Parathyroid adenoma (tissue), 2 donors: ENCODE data around the gene ZNF691.
"Not testable (repeated sequence)": the region's sequence is repeated elsewhere in the genome, so short reads cannot be mapped to it uniquely, and the experiment has no call there.

Experiments
- H2AFZ ChIP-seq: fragments of 300-600 bp; sonication (generic); one replicate; pipeline ENCODE4 v1.7.0; 2017; ENCODE audit warnings: antibody characterized with exemption, mild to moderate bottlenecking
- H3K27ac ChIP-seq: fragments of 300-600 bp; sonication (generic); one replicate; pipeline ENCODE4 v1.7.0; 2017
- H3K27me3 ChIP-seq: fragments of 300-600 bp; sonication (generic); one replicate; pipeline ENCODE4 v1.7.0; 2017; ENCODE audit warnings: low read length; ENCODE audit not compliant: control insufficient read depth, insufficient read depth
- H3K36me3 ChIP-seq: fragments of 300-600 bp; sonication (generic); one replicate; pipeline ENCODE4 v1.7.0; 2017; ENCODE audit warnings: low read length; ENCODE audit not compliant: control insufficient read depth, insufficient read depth
- H3K4me1 ChIP-seq: fragments of 300-600 bp; sonication (generic); one replicate; pipeline ENCODE4 v1.7.0; 2017; ENCODE audit warnings: control low read depth
- H3K4me2 ChIP-seq: fragments of 300-600 bp; sonication (generic); one replicate; pipeline ENCODE4 v1.7.0; 2017; ENCODE audit warnings: low read length
- H3K4me3 ChIP-seq: fragments of 300-600 bp; sonication (generic); one replicate; pipeline ENCODE4 v1.7.0; 2017; ENCODE audit warnings: low read depth, low read length
- H3K79me2 ChIP-seq: fragments of 300-600 bp; sonication (generic); one replicate; pipeline ENCODE4 v1.7.0; 2017; ENCODE audit warnings: control low read depth
- H3K9ac ChIP-seq: fragments of 300-600 bp; sonication (generic); one replicate; pipeline ENCODE4 v1.7.0; 2017; ENCODE audit warnings: mild to moderate bottlenecking
- H3K9me3 ChIP-seq: fragments of 300-600 bp; sonication (generic); one replicate; pipeline ENCODE4 v1.7.0; 2017; ENCODE audit warnings: low read length; ENCODE audit not compliant: control insufficient read depth
- CTCF ChIP-seq: fragments of 300-600 bp; sonication (generic); IDR thresholded peaks from one replicate; pipeline ENCODE4 v1.7.0; 2017; ENCODE audit warnings: antibody characterized with exemption, mild to moderate bottlenecking
- donor health status: primary hyperparathyroidism.

The ZNF691 gene

GRCh38 chr1:42851420-42851819, 5.0 kb downstream of the ZNF691 start:
- Histone ChIP-seq H2AFZ (no peak overlapping the region), H3K4me3 (no peak overlapping the region), H3K4me1 (no peaks in the 10 kb centered on the region), H3K4me2 (no peak overlapping the region), H3K79me2 (peaks cover 3% of the 10 kb centered on the region), H3K36me3 (no peaks in the 10 kb centered on the region), H3K9me3 (no peaks in the 10 kb centered on the region), H3K27ac (no peak overlapping the region), H3K9ac (no peak overlapping the region), H3K27me3 (no peaks in the 10 kb centered on the region)
- no peak for TF ChIP-seq CTCF

- H3K4me2 ChIP-seq = no peak overlapping the region
- no peaks in the 10 kb centered on the region for H3K36me3 ChIP-seq
- H3K9me3 ChIP-seq = no peaks in the 10 kb centered on the region
- TF ChIP-seq CTCF = no peak
- no peak overlapping the region for H2AFZ ChIP-seq
- no peak overlapping the region for H3K9ac ChIP-seq
- H3K4me1 ChIP-seq = no peaks in the 10 kb centered on the region
- H3K27me3 ChIP-seq = no peaks in the 10 kb centered on the region
- H3K27ac ChIP-seq = no peak overlapping the region
- H3K4me3 ChIP-seq = no peak overlapping the region
- peaks cover 2% of the 10 kb centered on the region for H3K79me2 ChIP-seq
Measured at GRCh38 chr1:42851960-42852607, 5.7 kb downstream of the ZNF691 start.

- Histone ChIP-seq H2AFZ (no peak overlapping the region), H3K27ac (no peak overlapping the region), H3K27me3 (no peaks in the 10 kb centered on the region), H3K9ac (no peak overlapping the region), H3K4me3 (no peak overlapping the region), H3K79me2 (no peaks in the 10 kb centered on the region), H3K36me3 (no peaks in the 10 kb centered on the region), H3K9me3 (no peaks in the 10 kb centered on the region), H3K4me1 (no peaks in the 10 kb centered on the region), H3K4me2 (no peak overlapping the region)
- no peak for TF ChIP-seq CTCF
Measured at GRCh38 chr1:42852608-42852980, 6.2 kb downstream of the ZNF691 start.

- Histone ChIP-seq H3K36me3 (no peaks in the 10 kb centered on the region), H2AFZ (no peak overlapping the region), H3K4me2 (no peak overlapping the region), H3K9me3 (no peaks in the 10 kb centered on the region), H3K79me2 (no peaks in the 10 kb centered on the region), H3K9ac (no peak overlapping the region), H3K27me3 (no peaks in the 10 kb centered on the region), H3K27ac (no peak overlapping the region), H3K4me3 (no peak overlapping the region), H3K4me1 (no peaks in the 10 kb centered on the region)
- TF ChIP-seq CTCF = no peak
Measured at GRCh38 chr1:42853116-42853884, 6.9 kb downstream of the ZNF691 start.

GRCh38 chr1:42856554-42856953, 10.1 kb downstream of the ZNF691 start:
- H3K9ac ChIP-seq, H3K4me2 ChIP-seq, H3K27me3 ChIP-seq, H3K9me3 ChIP-seq, H3K79me2 ChIP-seq, H3K4me1 ChIP-seq, H3K27ac ChIP-seq, H3K4me3 ChIP-seq, H3K36me3 ChIP-seq, H2AFZ ChIP-seq: not testable (repeated sequence)

- not testable (repeated sequence) for H3K36me3 ChIP-seq, H3K4me3 ChIP-seq, H3K27me3 ChIP-seq, H2AFZ ChIP-seq, H3K79me2 ChIP-seq, H3K4me2 ChIP-seq, H3K27ac ChIP-seq, H3K9me3 ChIP-seq, H3K4me1 ChIP-seq, H3K9ac ChIP-seq
Measured at GRCh38 chr1:42859366-42859765, 13.0 kb downstream of the ZNF691 start.
